WTC11 (cell line): ENCODE measurements around the gene RNF133. TPM values are rescaled to one million over a fixed set of nuclear protein-coding genes. Genes with fewer than 3 reads are reported as not detected.

ENCODE experiments used
- ATAC-seq: fragments of 200-7000 bp; cut with Tn5 transposase; 2 replicates; pipeline ENCODE4 v1.10.0; 2021; ENCODE audit warnings: mild to moderate bottlenecking, moderate library complexity
- CTCF ChIA-PET: fragments of 300-600 bp; sonication (Branson Sonifier 250); formaldehyde crosslinking; loops from one replicate; lab custom pipeline; 2021; ENCODE audit warnings: antibody characterized with exemption; lab: Charles Lee
- POLR2A ChIA-PET: fragments of 350-600 bp; sonication (Branson Sonifier 250); formaldehyde crosslinking; loops from one replicate; lab custom pipeline; 2021; ENCODE audit warnings: antibody characterized with exemption; lab: Charles Lee
- DNase-seq: peaks from one replicate; pipeline ENCODE4 v3.0.0; 2021; ENCODE audit warnings: low spot score
- H3K27ac Mint-ChIP-seq: 2 replicates; pipeline ENCODE4 v1.8.0; 2021; ENCODE audit warnings: mixed read lengths
- H3K27me3 Mint-ChIP-seq: 2 replicates; pipeline ENCODE4 v1.8.0; 2021; ENCODE audit warnings: low read depth, mild to moderate bottlenecking, moderate library complexity, mixed read lengths
- H3K36me3 Mint-ChIP-seq: 2 replicates; pipeline ENCODE4 v1.8.0; 2021; ENCODE audit warnings: mixed read lengths
- H3K4me1 Mint-ChIP-seq: 2 replicates; pipeline ENCODE4 v1.8.0; 2022; ENCODE audit warnings: mixed read lengths
- H3K4me3 Mint-ChIP-seq: 2 replicates; pipeline ENCODE4 v1.8.0; 2021; ENCODE audit warnings: mild to moderate bottlenecking, moderate library complexity, mixed read lengths
- H3K9me3 Mint-ChIP-seq: 2 replicates; pipeline ENCODE4 v1.8.0; 2021; ENCODE audit warnings: mixed read lengths
- CBFB ChIP-seq: sonication (generic); formaldehyde crosslinking; IDR thresholded peaks from 2 replicates; pipeline ENCODE4 v1.8.1; 2022; ENCODE audit warnings: mild to moderate bottlenecking, low read depth, missing genetic modification reagents
- FOXK1 ChIP-seq: sonication (generic); formaldehyde crosslinking; IDR thresholded peaks from 2 replicates; pipeline ENCODE4 v1.8.0; 2022; ENCODE audit warnings: mild to moderate bottlenecking, moderate library complexity, missing genetic modification reagents
- GABPB1 ChIP-seq: sonication (generic); formaldehyde crosslinking; IDR thresholded peaks from 2 replicates; pipeline ENCODE4 v1.8.1; 2023; ENCODE audit warnings: mild to moderate bottlenecking, missing genetic modification reagents
- IRF2 ChIP-seq: sonication (generic); formaldehyde crosslinking; IDR thresholded peaks from 2 replicates; pipeline ENCODE4 v1.8.0; 2022; ENCODE audit warnings: low read depth, missing genetic modification reagents, borderline replicate concordance
- JUN ChIP-seq: sonication (generic); formaldehyde crosslinking; IDR thresholded peaks from 2 replicates; pipeline ENCODE4 v1.8.0; 2023; ENCODE audit warnings: mild to moderate bottlenecking, missing genetic modification reagents
- MYBL2 ChIP-seq: sonication (generic); formaldehyde crosslinking; IDR thresholded peaks from 2 replicates; pipeline ENCODE4 v1.8.1; 2023; ENCODE audit warnings: mild to moderate bottlenecking, moderate library complexity, missing genetic modification reagents
- PRRX2 ChIP-seq: fragments of 250-450 bp; sonication (Bioruptor Pico); IDR thresholded peaks from 2 replicates; pipeline ENCODE4 v1.8.0; 2021; ENCODE audit warnings: mild to moderate bottlenecking
- SP1 ChIP-seq: sonication (generic); formaldehyde crosslinking; conservative IDR thresholded peaks from 2 replicates; pipeline ENCODE4 v1.8.1; 2022; ENCODE audit warnings: missing genetic modification reagents
- TEAD4 ChIP-seq: sonication (generic); formaldehyde crosslinking; IDR thresholded peaks from 2 replicates; pipeline ENCODE4 v1.8.0; 2022; ENCODE audit warnings: mild to moderate bottlenecking, missing genetic modification reagents
- ZNF232 ChIP-seq: sonication (generic); formaldehyde crosslinking; IDR thresholded peaks from 2 replicates; pipeline ENCODE4 v1.8.0; 2022; ENCODE audit warnings: mild to moderate bottlenecking, missing genetic modification reagents
- ZNF423 ChIP-seq: fragments of 250-450 bp; sonication (Bioruptor Pico); IDR thresholded peaks from 2 replicates; pipeline ENCODE4 v2.1.2; 2022; ENCODE audit warnings: mild to moderate bottlenecking, moderate library complexity
- total RNA-seq: library from RNA; stranded (reverse); gene quantifications from 3 replicates; pipeline ENCODE4 v1.2.3, GENCODE V29; 2021
- TF ChIP-seq, protein P1 (sequence below): sonication (generic); formaldehyde crosslinking; IDR thresholded peaks from 2 replicates; pipeline ENCODE4 v1.8.0; 2023; ENCODE audit warnings: mild to moderate bottlenecking, missing genetic modification reagents
- TF ChIP-seq, protein P2 (sequence below): sonication (generic); formaldehyde crosslinking; IDR thresholded peaks from 2 replicates; pipeline ENCODE4 v1.8.1; 2023; ENCODE audit warnings: mild to moderate bottlenecking, missing genetic modification reagents, borderline replicate concordance
- TF ChIP-seq, protein P3 (sequence below): sonication (generic); formaldehyde crosslinking; IDR thresholded peaks from 2 replicates; pipeline ENCODE4 v1.8.0; 2022; ENCODE audit warnings: mild to moderate bottlenecking, missing genetic modification reagents
- TF ChIP-seq, protein P4 (sequence below): sonication (generic); formaldehyde crosslinking; IDR thresholded peaks from 2 replicates; pipeline ENCODE4 v1.8.0; 2022; ENCODE audit warnings: mild to moderate bottlenecking, missing genetic modification reagents
- TF ChIP-seq, protein P5 (sequence below): sonication (generic); formaldehyde crosslinking; IDR thresholded peaks from 2 replicates; pipeline ENCODE4 v1.8.1; 2022; ENCODE audit warnings: missing genetic modification reagents, borderline replicate concordance

Gene RNF133
- total RNA-seq, 1 experiment from 2014 or later: 0.15 TPM

DNA sequence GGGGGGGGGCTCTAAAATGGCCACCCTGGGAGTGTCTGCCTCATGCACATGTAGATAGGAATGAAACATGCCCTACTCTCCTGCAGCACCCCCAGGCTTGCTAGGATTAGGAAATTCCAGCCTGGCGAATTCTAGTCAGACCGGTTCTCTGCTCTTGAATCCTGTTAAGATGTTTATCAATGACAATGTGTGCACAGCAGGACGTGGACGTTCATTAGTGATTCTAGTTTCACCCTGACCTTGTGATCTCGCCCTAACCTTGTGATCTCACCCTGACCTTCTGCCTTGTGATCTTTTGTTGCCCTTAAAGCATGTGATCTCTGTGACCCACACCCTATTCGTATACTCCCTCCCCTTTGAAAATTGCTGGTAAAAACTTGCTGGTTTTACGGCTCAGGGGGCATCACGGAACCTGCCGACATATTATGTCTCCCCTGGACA, 19.6 kb downstream of the RNF133 start (continued):
- TF ChIP-seq, protein P1, sequence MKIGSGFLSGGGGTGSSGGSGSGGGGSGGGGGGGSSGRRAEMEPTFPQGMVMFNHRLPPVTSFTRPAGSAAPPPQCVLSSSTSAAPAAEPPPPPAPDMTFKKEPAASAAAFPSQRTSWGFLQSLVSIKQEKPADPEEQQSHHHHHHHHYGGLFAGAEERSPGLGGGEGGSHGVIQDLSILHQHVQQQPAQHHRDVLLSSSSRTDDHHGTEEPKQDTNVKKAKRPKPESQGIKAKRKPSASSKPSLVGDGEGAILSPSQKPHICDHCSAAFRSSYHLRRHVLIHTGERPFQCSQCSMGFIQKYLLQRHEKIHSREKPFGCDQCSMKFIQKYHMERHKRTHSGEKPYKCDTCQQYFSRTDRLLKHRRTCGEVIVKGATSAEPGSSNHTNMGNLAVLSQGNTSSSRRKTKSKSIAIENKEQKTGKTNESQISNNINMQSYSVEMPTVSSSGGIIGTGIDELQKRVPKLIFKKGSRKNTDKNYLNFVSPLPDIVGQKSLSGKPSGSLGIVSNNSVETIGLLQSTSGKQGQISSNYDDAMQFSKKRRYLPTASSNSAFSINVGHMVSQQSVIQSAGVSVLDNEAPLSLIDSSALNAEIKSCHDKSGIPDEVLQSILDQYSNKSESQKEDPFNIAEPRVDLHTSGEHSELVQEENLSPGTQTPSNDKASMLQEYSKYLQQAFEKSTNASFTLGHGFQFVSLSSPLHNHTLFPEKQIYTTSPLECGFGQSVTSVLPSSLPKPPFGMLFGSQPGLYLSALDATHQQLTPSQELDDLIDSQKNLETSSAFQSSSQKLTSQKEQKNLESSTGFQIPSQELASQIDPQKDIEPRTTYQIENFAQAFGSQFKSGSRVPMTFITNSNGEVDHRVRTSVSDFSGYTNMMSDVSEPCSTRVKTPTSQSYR (CRISPR knock-in tag): peak; percentile 58; the same call in 1 of the 2 replicates
- TF ChIP-seq ZNF232 (CRISPR knock-in tag) (peak; percentile 80; the same call in 1 of the 2 replicates), TEAD4 (CRISPR knock-in tag) (peak; percentile 86; the same call in 1 of the 2 replicates), SP1 (CRISPR knock-in tag) (peak; percentile 60), FOXK1 (peak; percentile 96), PRRX2 (CRISPR knock-in tag) (peak; percentile 80; the same call in 1 of the 2 replicates), MYBL2 (CRISPR knock-in tag) (peak; percentile 45; the same call in 1 of the 2 replicates), JUN (peak; percentile 21; the same call in 1 of the 2 replicates)
- TF ChIP-seq, protein P2, sequence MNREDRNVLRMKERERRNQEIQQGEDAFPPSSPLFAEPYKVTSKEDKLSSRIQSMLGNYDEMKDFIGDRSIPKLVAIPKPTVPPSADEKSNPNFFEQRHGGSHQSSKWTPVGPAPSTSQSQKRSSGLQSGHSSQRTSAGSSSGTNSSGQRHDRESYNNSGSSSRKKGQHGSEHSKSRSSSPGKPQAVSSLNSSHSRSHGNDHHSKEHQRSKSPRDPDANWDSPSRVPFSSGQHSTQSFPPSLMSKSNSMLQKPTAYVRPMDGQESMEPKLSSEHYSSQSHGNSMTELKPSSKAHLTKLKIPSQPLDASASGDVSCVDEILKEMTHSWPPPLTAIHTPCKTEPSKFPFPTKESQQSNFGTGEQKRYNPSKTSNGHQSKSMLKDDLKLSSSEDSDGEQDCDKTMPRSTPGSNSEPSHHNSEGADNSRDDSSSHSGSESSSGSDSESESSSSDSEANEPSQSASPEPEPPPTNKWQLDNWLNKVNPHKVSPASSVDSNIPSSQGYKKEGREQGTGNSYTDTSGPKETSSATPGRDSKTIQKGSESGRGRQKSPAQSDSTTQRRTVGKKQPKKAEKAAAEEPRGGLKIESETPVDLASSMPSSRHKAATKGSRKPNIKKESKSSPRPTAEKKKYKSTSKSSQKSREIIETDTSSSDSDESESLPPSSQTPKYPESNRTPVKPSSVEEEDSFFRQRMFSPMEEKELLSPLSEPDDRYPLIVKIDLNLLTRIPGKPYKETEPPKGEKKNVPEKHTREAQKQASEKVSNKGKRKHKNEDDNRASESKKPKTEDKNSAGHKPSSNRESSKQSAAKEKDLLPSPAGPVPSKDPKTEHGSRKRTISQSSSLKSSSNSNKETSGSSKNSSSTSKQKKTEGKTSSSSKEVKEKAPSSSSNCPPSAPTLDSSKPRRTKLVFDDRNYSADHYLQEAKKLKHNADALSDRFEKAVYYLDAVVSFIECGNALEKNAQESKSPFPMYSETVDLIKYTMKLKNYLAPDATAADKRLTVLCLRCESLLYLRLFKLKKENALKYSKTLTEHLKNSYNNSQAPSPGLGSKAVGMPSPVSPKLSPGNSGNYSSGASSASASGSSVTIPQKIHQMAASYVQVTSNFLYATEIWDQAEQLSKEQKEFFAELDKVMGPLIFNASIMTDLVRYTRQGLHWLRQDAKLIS (CRISPR knock-in tag): peak; percentile 45; the same call in 1 of the 2 replicates
- TF ChIP-seq, protein P3, sequence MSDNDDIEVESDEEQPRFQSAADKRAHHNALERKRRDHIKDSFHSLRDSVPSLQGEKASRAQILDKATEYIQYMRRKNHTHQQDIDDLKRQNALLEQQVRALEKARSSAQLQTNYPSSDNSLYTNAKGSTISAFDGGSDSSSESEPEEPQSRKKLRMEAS: peak; percentile 66; the same call in 1 of the 2 replicates

DNA sequence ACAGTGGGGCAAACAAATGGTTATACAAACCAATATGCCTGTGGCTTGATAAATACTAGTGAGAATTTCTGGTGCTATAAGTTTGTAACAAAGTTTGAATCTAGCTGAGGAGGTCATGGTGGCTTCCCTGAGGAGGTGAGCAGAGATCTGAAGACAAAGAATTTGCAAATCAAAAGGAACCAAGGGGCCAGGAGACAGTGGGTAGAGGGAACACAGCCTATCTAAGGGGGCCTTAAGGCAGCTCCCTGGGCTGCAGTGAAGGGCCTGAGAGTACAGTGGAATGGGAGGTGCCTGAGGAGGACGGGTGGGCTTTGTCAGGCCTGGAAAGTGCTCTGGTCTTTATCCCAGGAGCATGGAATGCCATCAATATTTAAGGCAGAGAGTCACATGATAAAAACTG, 21.8 kb downstream of the RNF133 start:
- ATAC-seq (peak; percentile 65), DNase-seq (no peak)
- H3K4me3 Mint-ChIP-seq: no peak overlapping the region
- peak overlapping the region; percentile 100 for H3K27ac Mint-ChIP-seq
- CTCF ChIA-PET: interaction anchor here (0.6 to 2.3 kb wide), 2 partner anchors 12 to 1199 kb away, joined by 3 to 7 read pairs; no protein-coding TSS in a partner anchor
- no peaks in the 10 kb centered on the region for H3K27me3 Mint-ChIP-seq
- H3K9me3 Mint-ChIP-seq: peaks cover 25% of the 10 kb centered on the region
- TF ChIP-seq GABPB1: no peak
- TF ChIP-seq ZNF423 (CRISPR knock-in tag): 0 out of 2 replicates have a peak, but pooled peaks have one; percentile 11
- TF ChIP-seq IRF2: no peak
- H3K36me3 Mint-ChIP-seq: peaks cover 27% of the 10 kb centered on the region
- POLR2A ChIA-PET: no interaction called here
- peaks cover 58% of the 10 kb centered on the region for H3K4me1 Mint-ChIP-seq

DNA sequence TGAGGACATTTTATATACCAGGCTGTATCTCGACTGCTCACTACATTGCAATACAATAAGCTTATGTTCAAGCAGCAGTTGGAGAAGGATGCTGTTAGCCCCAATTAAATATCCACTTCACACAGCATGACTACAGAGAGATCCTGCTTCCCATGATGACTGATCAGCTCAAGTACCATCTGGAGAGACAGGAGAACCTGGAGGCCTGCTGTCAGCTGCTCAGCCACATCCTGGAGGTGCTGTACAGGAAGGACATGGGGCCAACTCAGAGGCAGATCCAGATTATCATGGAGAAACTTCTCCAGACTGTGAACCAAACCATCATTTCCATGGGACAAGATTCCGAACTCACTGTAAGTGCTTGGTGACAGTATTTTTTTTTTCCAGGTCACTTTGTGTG, 22.5 kb downstream of the RNF133 start:
- H3K27me3 Mint-ChIP-seq: no peaks in the 10 kb centered on the region
- ATAC-seq: no peak
- CTCF ChIA-PET: interaction anchor here (2.3 kb wide), 1 partner anchor 13 kb away, joined by 7 read pairs; no protein-coding TSS in a partner anchor
- H3K27ac Mint-ChIP-seq: peak overlapping the region; percentile 100
- TF ChIP-seq, protein P4, sequence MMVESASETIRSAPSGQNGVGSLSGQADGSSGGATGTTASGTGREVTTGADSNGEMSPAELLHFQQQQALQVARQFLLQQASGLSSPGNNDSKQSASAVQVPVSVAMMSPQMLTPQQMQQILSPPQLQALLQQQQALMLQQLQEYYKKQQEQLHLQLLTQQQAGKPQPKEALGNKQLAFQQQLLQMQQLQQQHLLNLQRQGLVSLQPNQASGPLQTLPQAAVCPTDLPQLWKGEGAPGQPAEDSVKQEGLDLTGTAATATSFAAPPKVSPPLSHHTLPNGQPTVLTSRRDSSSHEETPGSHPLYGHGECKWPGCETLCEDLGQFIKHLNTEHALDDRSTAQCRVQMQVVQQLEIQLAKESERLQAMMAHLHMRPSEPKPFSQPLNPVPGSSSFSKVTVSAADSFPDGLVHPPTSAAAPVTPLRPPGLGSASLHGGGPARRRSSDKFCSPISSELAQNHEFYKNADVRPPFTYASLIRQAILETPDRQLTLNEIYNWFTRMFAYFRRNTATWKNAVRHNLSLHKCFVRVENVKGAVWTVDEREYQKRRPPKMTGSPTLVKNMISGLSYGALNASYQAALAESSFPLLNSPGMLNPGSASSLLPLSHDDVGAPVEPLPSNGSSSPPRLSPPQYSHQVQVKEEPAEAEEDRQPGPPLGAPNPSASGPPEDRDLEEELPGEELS (CRISPR knock-in tag): no peak
- TF ChIP-seq, protein P5, sequence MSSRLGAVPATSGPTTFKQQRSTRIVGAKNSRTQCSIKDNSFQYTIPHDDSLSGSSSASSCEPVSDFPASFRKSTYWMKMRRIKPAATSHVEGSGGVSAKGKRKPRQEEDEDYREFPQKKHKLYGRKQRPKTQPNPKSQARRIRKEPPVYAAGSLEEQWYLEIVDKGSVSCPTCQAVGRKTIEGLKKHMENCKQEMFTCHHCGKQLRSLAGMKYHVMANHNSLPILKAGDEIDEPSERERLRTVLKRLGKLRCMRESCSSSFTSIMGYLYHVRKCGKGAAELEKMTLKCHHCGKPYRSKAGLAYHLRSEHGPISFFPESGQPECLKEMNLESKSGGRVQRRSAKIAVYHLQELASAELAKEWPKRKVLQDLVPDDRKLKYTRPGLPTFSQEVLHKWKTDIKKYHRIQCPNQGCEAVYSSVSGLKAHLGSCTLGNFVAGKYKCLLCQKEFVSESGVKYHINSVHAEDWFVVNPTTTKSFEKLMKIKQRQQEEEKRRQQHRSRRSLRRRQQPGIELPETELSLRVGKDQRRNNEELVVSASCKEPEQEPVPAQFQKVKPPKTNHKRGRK (CRISPR knock-in tag): no peak
- no peak for TF ChIP-seq CBFB (CRISPR knock-in tag)
- peaks cover 60% of the 10 kb centered on the region for H3K4me1 Mint-ChIP-seq
- DNase-seq: no peak
- H3K4me3 Mint-ChIP-seq: no peak overlapping the region
- POLR2A ChIA-PET: no interaction called here
- peaks cover 25% of the 10 kb centered on the region for H3K9me3 Mint-ChIP-seq
- peaks cover 27% of the 10 kb centered on the region for H3K36me3 Mint-ChIP-seq
